ENCODE measurements around the gene MAPKAP1. TPM values are rescaled to one million over a fixed set of nuclear protein-coding genes. Genes with fewer than 3 reads are reported as not detected.

MAPKAP1 gene
- total and polyA plus RNA-seq, 2 of the 13 experiments (the other 11 are each of a cell fraction or from before 2014, with no cell fraction given) = 45.0 to 64.3 TPM

DNA sequence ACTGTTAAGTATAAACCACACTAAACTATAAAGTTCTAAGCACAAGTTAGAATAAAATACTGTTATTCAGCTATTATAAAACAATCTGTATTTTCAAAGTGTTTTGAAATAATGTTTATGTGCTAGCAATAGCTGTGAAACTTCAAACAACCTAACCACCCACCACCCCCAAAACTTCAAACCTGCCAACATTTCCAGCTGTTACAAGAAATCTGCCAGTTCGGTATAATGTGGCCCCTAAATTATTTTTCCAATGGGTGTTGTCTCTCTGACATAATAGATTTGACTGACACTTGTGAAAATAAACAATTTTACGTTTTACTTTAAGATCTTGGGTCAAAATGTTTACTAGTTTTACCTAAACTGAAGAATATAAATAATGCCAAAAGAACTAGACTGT lies 24.7 kb downstream of the MAPKAP1 start (continued):
- TF ChIP-seq, protein P1, sequence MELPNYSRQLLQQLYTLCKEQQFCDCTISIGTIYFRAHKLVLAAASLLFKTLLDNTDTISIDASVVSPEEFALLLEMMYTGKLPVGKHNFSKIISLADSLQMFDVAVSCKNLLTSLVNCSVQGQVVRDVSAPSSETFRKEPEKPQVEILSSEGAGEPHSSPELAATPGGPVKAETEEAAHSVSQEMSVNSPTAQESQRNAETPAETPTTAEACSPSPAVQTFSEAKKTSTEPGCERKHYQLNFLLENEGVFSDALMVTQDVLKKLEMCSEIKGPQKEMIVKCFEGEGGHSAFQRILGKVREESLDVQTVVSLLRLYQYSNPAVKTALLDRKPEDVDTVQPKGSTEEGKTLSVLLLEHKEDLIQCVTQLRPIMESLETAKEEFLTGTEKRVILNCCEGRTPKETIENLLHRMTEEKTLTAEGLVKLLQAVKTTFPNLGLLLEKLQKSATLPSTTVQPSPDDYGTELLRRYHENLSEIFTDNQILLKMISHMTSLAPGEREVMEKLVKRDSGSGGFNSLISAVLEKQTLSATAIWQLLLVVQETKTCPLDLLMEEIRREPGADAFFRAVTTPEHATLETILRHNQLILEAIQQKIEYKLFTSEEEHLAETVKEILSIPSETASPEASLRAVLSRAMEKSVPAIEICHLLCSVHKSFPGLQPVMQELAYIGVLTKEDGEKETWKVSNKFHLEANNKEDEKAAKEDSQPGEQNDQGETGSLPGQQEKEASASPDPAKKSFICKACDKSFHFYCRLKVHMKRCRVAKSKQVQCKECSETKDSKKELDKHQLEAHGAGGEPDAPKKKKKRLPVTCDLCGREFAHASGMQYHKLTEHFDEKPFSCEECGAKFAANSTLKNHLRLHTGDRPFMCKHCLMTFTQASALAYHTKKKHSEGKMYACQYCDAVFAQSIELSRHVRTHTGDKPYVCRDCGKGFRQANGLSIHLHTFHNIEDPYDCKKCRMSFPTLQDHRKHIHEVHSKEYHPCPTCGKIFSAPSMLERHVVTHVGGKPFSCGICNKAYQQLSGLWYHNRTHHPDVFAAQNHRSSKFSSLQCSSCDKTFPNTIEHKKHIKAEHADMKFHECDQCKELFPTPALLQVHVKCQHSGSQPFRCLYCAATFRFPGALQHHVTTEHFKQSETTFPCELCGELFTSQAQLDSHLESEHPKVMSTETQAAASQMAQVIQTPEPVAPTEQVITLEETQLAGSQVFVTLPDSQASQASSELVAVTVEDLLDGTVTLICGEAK (IDR thresholded peaks at IDR 0.05) = no peak
- TF ChIP-seq, protein P1 (CRISPR knock-in tag; IDR thresholded peaks at IDR 0.05) = no peak

DNA sequence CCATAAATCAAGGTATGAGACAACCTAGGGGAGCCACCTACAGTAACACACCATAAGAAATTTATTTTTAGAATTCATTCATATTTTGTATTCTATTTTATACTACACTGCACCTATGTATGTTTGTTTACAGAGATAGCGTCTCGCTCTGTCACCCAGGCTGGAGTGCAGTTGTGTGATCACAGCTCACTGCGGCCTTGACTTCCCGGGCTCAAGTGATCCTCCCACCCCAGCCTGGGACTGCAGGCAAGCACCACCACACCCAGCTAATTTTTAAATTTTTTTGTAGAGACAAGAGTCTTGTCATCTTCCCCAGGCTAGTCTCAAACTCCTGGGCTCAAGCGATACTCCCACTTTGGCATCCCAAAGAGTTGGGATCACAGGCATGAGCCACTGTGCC lies 25.4 kb downstream of the MAPKAP1 start:
- intact Hi-C loops (cut with micrococcal nuclease; ENCODE audit: unreplicated experiment) (no loop called here), in situ Hi-C loops (cut with HindIII; ENCODE audit: extremely low pct_ligation_motif_present, low pct_unique_long_range_greater_than_20kb) (no loop called here)
- no peaks in the 10 kb centered on the region; the same call in 1 of the 2 replicates for H4K20me1 ChIP-seq (ENCODE audit: insufficient read depth, low read length)
- no peak overlapping the region; a peak in 2 of 6 replicates for H3K4me3 ChIP-seq (replicated peaks in 1 of 3; ENCODE audit: insufficient read depth in 1 of 3, low read depth in 2 of 3, low read length in 3 of 3)
- ChIA-PET CTCF (ENCODE audit: low intra/inter-chr PET ratio, low total read pairs) (no interaction called here), POLR2A (interaction anchor here (2.3 kb wide), 1 partner anchor 25 kb away, joined by 15 read pairs; the partner anchor contains the start of gene MAPKAP1)
- H3K4me2 ChIP-seq (ENCODE audit: low read depth, low read length) = peak overlapping the region; percentile 62
- no peak overlapping the region for H3K27ac ChIP-seq (ENCODE audit: extremely low read length, insufficient read depth, low read length)
- H3K9me3 ChIP-seq (ENCODE audit: low read length) = no peaks in the 10 kb centered on the region
- no peak overlapping the region for H3K9ac ChIP-seq (ENCODE audit: insufficient read depth, low read depth, low read length)
- FAIRE-seq = no peak
- H3K27me3 ChIP-seq (ENCODE audit: control insufficient read depth in 1 of 2, insufficient read depth in 2 of 2, low read length in 2 of 2) = no peaks in the 10 kb centered on the region
- 24% methylated on average over 5 of the region's 5 CpGs for WGBS (ENCODE audit: low lambda C conversion rate)
- peaks cover 6% of the 10 kb centered on the region for H3K79me2 ChIP-seq (ENCODE audit: insufficient read depth, low read length)
- no peaks in the 10 kb centered on the region for H3K36me3 ChIP-seq (replicated peaks in 1 of 2; ENCODE audit: control insufficient read depth in 1 of 2, insufficient read depth in 2 of 2, low read length in 2 of 2)
- H3K4me1 ChIP-seq (ENCODE audit: insufficient read depth, low read length) = peaks cover 21% of the 10 kb centered on the region
- ATAC-seq = peak; percentile 82
- BruUV-seq (replicated peaks) = no TSS peak
- H2AFZ ChIP-seq (ENCODE audit: low read length) = no peak overlapping the region
- peak; percentile 20 for DNase-seq (ENCODE audit: low spot score)
- TF ChIP-seq ZNF460 (CRISPR knock-in tag; IDR thresholded peaks at IDR 0.05; ENCODE audit: borderline replicate concordance) (peak; percentile 82; the same call in 1 of the 2 replicates), TOPORS (CRISPR knock-in tag; IDR thresholded peaks at IDR 0.05) (no peak), EP300 (IDR thresholded peaks at IDR 0.05; ENCODE audit: low read depth in 2 of 2, low read length in 2 of 2) (no peak), EP300 (CRISPR knock-in tag; IDR thresholded peaks at IDR 0.05; ENCODE audit: borderline replicate concordance) (no peak), POLR2AphosphoS5 (IDR thresholded peaks at IDR 0.05; ENCODE audit: low read depth, low read length) (no peak), FOXP1 (IDR thresholded peaks at IDR 0.05) (no peak), FOXP1 (CRISPR knock-in tag; IDR thresholded peaks at IDR 0.05) (0 out of 2 replicates have a peak, but pooled peaks have one; percentile 3), ZFX (CRISPR knock-in tag; IDR thresholded peaks at IDR 0.05; ENCODE audit: low read depth) (peak; percentile 35; the same call in 1 of the 2 replicates)
- TF ChIP-seq, protein P2, sequence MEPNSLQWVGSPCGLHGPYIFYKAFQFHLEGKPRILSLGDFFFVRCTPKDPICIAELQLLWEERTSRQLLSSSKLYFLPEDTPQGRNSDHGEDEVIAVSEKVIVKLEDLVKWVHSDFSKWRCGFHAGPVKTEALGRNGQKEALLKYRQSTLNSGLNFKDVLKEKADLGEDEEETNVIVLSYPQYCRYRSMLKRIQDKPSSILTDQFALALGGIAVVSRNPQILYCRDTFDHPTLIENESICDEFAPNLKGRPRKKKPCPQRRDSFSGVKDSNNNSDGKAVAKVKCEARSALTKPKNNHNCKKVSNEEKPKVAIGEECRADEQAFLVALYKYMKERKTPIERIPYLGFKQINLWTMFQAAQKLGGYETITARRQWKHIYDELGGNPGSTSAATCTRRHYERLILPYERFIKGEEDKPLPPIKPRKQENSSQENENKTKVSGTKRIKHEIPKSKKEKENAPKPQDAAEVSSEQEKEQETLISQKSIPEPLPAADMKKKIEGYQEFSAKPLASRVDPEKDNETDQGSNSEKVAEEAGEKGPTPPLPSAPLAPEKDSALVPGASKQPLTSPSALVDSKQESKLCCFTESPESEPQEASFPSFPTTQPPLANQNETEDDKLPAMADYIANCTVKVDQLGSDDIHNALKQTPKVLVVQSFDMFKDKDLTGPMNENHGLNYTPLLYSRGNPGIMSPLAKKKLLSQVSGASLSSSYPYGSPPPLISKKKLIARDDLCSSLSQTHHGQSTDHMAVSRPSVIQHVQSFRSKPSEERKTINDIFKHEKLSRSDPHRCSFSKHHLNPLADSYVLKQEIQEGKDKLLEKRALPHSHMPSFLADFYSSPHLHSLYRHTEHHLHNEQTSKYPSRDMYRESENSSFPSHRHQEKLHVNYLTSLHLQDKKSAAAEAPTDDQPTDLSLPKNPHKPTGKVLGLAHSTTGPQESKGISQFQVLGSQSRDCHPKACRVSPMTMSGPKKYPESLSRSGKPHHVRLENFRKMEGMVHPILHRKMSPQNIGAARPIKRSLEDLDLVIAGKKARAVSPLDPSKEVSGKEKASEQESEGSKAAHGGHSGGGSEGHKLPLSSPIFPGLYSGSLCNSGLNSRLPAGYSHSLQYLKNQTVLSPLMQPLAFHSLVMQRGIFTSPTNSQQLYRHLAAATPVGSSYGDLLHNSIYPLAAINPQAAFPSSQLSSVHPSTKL (CRISPR knock-in tag; IDR thresholded peaks at IDR 0.05) = 0 out of 2 replicates have a peak, but pooled peaks have one; percentile 7

Data from HepG2 (cell line).